T-helper 1 cell treated with Interleukin-12 subunit alpha and Interleukin-12 subunit beta and Interleukin-4 antibody, amounts not matched to agents 30 ng/mL and 1 ng/mL, for 36 hours (primary cell): Measurements from ENCODE around the gene FAM83G. TPM values are rescaled to one million over a fixed set of nuclear protein-coding genes. Genes with fewer than 3 reads are reported as not detected.

Source experiments
- intact Hi-C: fragments of 100-400 bp; cut with micrococcal nuclease; formaldehyde crosslinking; loops from one replicate; pipeline ENCODE4 v1.15.1; 2024
- total RNA-seq: library from RNA; stranded (reverse); gene quantifications from 2 replicates; pipeline ENCODE4 v1.2.3, GENCODE V29; 2022

FAM83G gene
- total RNA-seq, 1 donor from 2014 or later = 7.0 TPM

- intact Hi-C loops = no loop called here
These were observed 12.8 kb downstream of the FAM83G start for GRCh38 chr17:18991531-18992315.

- intact Hi-C loops = no loop called here
These were observed 14.2 kb downstream of the FAM83G start for GRCh38 chr17:18990331-18990730.

GRCh38 chr17:18988546-18989173, 15.9 kb downstream of the FAM83G start:
- intact Hi-C loops = no loop called here

- intact Hi-C loops = no loop called here
These were observed 16.6 kb downstream of the FAM83G start for GRCh38 chr17:18987862-18988545.

GRCh38 chr17:18987230-18987610, 17.3 kb downstream of the FAM83G start:
- intact Hi-C loops = no loop called here

- intact Hi-C loops = no loop called here
These were observed 17.9 kb downstream of the FAM83G start for GRCh38 chr17:18986541-18987229.

GRCh38 chr17:18985475-18985874, 19.1 kb downstream of the FAM83G start:
- intact Hi-C loops = no loop called here

GRCh38 chr17:18984273-18985114, 20.1 kb downstream of the FAM83G start:
- intact Hi-C loops = no loop called here

GRCh38 chr17:18981642-18982424, 22.7 kb downstream of the FAM83G start:
- intact Hi-C loops = no loop called here

- intact Hi-C loops = no loop called here
These were observed 23.3 kb downstream of the FAM83G start for GRCh38 chr17:18981335-18981641.

GRCh38 chr17:18980682-18981334, 23.8 kb downstream of the FAM83G start:
- intact Hi-C loops = no loop called here

GRCh38 chr17:18978655-18979054, 25.9 kb downstream of the FAM83G start:
- intact Hi-C loops = no loop called here

GRCh38 chr17:18978050-18978449, 26.5 kb downstream of the FAM83G start:
- intact Hi-C loops = no loop called here

GRCh38 chr17:18977646-18978045, 26.9 kb downstream of the FAM83G start:
- intact Hi-C loops = no loop called here

GRCh38 chr17:18977021-18977420, 27.5 kb downstream of the FAM83G start:
- intact Hi-C loops = no loop called here

GRCh38 chr17:18976201-18976600, 28.4 kb downstream of the FAM83G start:
- intact Hi-C loops = no loop called here

- intact Hi-C loops = no loop called here
These were observed 29.0 kb downstream of the FAM83G start for GRCh38 chr17:18975597-18975996.

GRCh38 chr17:18974407-18975149, 30.0 kb downstream of the FAM83G start:
- intact Hi-C loops = no loop called here

- intact Hi-C loops = no loop called here
These were observed 32.8 kb downstream of the FAM83G start for GRCh38 chr17:18971801-18972200.
